Activated CD4-positive, alpha-beta T cell treated with anti-CD3 and anti-CD28 coated beads for 4 hours (primary cell): ENCODE measurements around the gene F2R.
"Not testable (repeated sequence)": the region's sequence is repeated elsewhere in the genome, so short reads cannot be mapped to it uniquely, and the experiment has no call there.

Source experiments
- DNase-seq, 2 donors: peaks; one replicate each; pipeline ENCODE4 v3.0.0-alpha.2; 2020

F2R gene

GRCh38 chr5:76715736-76716455, at the start of gene F2R:
TSS of gene F2R (plus strand) at chr5:76716126. CDS start at chr5:76716308, 182 bp downstream.
- DNase-seq: peak; percentile 36 to 47

GRCh38 chr5:76667495-76667894, 48.4 kb upstream of the F2R start:
- no peak for DNase-seq

- no peak for DNase-seq
These were observed 46.7 kb upstream of the F2R start for GRCh38 chr5:76669245-76669644.

GRCh38 chr5:76670508-76670907, 45.4 kb upstream of the F2R start:
- DNase-seq: no peak

GRCh38 chr5:76672242-76672641, 43.7 kb upstream of the F2R start:
- DNase-seq: no peak

- no peak for DNase-seq
These were observed 42.8 kb upstream of the F2R start for GRCh38 chr5:76673125-76673524.

- no peak for DNase-seq
These were observed 41.4 kb upstream of the F2R start for GRCh38 chr5:76674330-76675066.

- DNase-seq: no peak
These were observed 40.6 kb upstream of the F2R start for GRCh38 chr5:76675364-76675763.

GRCh38 chr5:76677849-76678472, 38.0 kb upstream of the F2R start:
- no peak for DNase-seq

GRCh38 chr5:76679231-76679630, 36.7 kb upstream of the F2R start:
- DNase-seq: no peak

GRCh38 chr5:76680826-76681225, 35.1 kb upstream of the F2R start:
- not testable (repeated sequence) for DNase-seq

- DNase-seq: no peak
These were observed 34.6 kb upstream of the F2R start for GRCh38 chr5:76681287-76681686.

GRCh38 chr5:76682387-76682786, 33.5 kb upstream of the F2R start:
- DNase-seq: no peak

GRCh38 chr5:76683816-76684731, 31.9 kb upstream of the F2R start:
- DNase-seq: no peak

GRCh38 chr5:76684756-76685519, 31.0 kb upstream of the F2R start:
- DNase-seq: no peak

- no peak for DNase-seq
These were observed 30.2 kb upstream of the F2R start for GRCh38 chr5:76685704-76686103.

- DNase-seq: no peak
These were observed 27.7 kb upstream of the F2R start for GRCh38 chr5:76688212-76688611.

GRCh38 chr5:76688836-76689235, 27.1 kb upstream of the F2R start:
- DNase-seq: no peak

GRCh38 chr5:76689321-76690036, 26.4 kb upstream of the F2R start:
- no peak for DNase-seq

- no peak for DNase-seq
These were observed 25.8 kb upstream of the F2R start for GRCh38 chr5:76690037-76690679.
